ENCODE results near the gene DHRS3. TPM values are rescaled to one million over a fixed set of nuclear protein-coding genes. Genes with fewer than 3 reads are reported as not detected.

DHRS3 gene
- total RNA-seq, 1 donor from 2014 or later = 31.9 TPM

DNA sequence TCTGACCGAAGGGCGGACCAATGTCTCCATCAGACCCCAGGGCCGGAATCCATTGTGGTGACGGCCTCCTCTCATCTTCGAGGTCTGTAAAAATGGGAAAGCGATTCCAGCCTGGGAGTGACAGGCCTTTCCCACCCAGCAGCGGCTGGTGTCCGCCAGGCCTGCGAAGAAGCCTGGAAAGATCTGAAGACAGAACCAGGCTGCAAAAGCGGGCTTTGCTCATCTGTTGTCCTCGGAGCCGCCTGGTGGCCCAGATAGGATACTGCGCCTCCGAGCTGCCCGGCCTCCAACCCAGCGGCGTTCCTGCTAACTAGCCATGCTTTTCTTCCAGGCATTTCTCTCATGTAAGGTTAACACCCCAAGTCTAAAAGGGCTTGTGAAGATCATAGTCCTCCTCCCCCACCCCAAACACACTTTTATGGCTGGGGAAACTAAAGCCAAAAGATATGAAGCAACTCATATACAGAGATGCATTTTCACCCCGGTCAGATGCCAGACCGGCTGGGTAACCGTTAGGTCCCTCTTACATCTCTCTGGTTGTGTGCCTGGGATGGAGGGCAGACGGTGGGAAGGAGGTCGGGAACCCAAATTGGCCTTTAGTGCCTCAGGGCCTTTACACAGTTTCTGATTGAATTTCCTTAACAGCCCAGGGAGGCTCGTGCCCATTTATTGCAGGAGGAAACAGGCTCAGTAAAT, 1.9 kb upstream of the DHRS3 start:
- Mint-ChIP-seq H3K27ac (ENCODE audit: unreplicated experiment) (peak overlapping the region; percentile 78), H3K27me3 (ENCODE audit: low read depth) (no peaks in the 10 kb centered on the region), H3K4me1 (ENCODE audit: low read depth) (peaks cover 82% of the 10 kb centered on the region), H3K4me3 (ENCODE audit: unreplicated experiment) (peak overlapping the region; percentile 96), H3K36me3 (ENCODE audit: low read depth) (no peaks in the 10 kb centered on the region), H3K9me3 (ENCODE audit: low read depth) (no peaks in the 10 kb centered on the region)
- TF ChIP-seq, protein P1, sequence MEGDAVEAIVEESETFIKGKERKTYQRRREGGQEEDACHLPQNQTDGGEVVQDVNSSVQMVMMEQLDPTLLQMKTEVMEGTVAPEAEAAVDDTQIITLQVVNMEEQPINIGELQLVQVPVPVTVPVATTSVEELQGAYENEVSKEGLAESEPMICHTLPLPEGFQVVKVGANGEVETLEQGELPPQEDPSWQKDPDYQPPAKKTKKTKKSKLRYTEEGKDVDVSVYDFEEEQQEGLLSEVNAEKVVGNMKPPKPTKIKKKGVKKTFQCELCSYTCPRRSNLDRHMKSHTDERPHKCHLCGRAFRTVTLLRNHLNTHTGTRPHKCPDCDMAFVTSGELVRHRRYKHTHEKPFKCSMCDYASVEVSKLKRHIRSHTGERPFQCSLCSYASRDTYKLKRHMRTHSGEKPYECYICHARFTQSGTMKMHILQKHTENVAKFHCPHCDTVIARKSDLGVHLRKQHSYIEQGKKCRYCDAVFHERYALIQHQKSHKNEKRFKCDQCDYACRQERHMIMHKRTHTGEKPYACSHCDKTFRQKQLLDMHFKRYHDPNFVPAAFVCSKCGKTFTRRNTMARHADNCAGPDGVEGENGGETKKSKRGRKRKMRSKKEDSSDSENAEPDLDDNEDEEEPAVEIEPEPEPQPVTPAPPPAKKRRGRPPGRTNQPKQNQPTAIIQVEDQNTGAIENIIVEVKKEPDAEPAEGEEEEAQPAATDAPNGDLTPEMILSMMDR (IDR thresholded peaks at IDR 0.05) = peak; percentile 90
- DNase-seq (ENCODE audit: low spot score) = no peak

DNA sequence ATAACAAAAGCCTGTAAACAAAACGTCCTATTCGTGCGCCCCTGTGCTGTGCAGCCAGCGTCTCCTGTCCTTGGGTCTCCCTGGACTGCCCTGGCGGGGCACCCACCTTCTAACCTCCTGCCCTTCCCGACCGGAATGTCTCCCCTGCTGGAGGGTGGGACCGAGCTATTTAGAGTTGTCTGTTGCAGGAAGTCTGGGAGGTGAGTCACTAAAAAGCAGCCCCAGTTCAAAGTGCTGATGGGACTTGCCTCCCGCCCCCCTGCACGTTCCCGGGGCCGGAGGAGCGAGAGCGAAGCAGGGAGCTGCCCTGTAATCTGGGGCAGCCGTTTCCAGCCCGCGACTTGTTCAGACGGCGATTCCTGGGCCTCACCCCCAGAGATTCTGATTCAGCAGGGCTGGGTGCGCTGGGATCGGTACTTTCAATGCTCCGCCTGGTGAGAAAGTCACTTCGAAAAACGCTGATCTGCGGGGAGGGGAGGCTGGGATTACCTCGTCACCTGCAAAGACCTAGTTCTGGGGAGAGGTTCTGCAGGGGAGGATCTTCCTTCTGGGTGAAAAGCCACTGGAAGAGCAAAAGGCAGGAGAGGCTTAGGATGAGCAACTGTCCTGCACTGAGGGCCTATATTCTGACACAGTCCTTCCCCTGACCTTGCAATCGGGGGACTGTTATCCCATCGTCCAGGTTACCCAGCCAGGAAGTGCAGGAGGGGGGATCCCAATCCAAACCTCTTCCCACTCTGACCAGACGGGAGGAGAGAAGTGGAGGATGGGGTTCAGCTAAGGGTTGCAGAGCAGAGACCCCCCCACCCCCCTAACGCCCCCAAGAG, 1.2 kb upstream of the DHRS3 start:
- Mint-ChIP-seq H3K36me3 (ENCODE audit: low read depth) (no peaks in the 10 kb centered on the region), H3K4me1 (ENCODE audit: low read depth) (peaks cover 89% of the 10 kb centered on the region), H3K9me3 (ENCODE audit: low read depth) (no peaks in the 10 kb centered on the region), H3K27ac (ENCODE audit: unreplicated experiment) (peak overlapping the region; percentile 78), H3K27me3 (ENCODE audit: low read depth) (no peaks in the 10 kb centered on the region), H3K4me3 (ENCODE audit: unreplicated experiment) (peak overlapping the region; percentile 96)
- no peak for DNase-seq (ENCODE audit: low spot score)
- TF ChIP-seq, protein P1 (IDR thresholded peaks at IDR 0.05) = no peak

- Mint-ChIP-seq H3K27me3 (ENCODE audit: low read depth) (no peaks in the 10 kb centered on the region), H3K4me1 (ENCODE audit: low read depth) (peaks cover 89% of the 10 kb centered on the region), H3K27ac (ENCODE audit: unreplicated experiment) (peak overlapping the region; percentile 78), H3K4me3 (ENCODE audit: unreplicated experiment) (peak overlapping the region; percentile 96), H3K36me3 (ENCODE audit: low read depth) (no peaks in the 10 kb centered on the region), H3K9me3 (ENCODE audit: low read depth) (no peaks in the 10 kb centered on the region)
- TF ChIP-seq, protein P1 (IDR thresholded peaks at IDR 0.05) = no peak
- no peak for DNase-seq (ENCODE audit: low spot score)
Measured at GRCh38 chr1:12618661-12618964, 603 bp upstream of the DHRS3 start.

- Mint-ChIP-seq H3K27me3 (ENCODE audit: low read depth) (no peaks in the 10 kb centered on the region), H3K36me3 (ENCODE audit: low read depth) (peaks cover 8% of the 10 kb centered on the region), H3K4me1 (ENCODE audit: low read depth) (peaks cover 78% of the 10 kb centered on the region)
Measured at GRCh38 chr1:12617511-12617900, 504 bp downstream of the DHRS3 start.

More at GRCh38 chr1:12617511-12617900, 504 bp downstream of the DHRS3 start:
- Mint-ChIP-seq H3K9me3 (ENCODE audit: low read depth) (no peaks in the 10 kb centered on the region), H3K27ac (ENCODE audit: unreplicated experiment) (peak overlapping the region; percentile 78), H3K4me3 (ENCODE audit: unreplicated experiment) (peak overlapping the region; percentile 96)
- TF ChIP-seq, protein P1 (IDR thresholded peaks at IDR 0.05) = no peak
- no peak for DNase-seq (ENCODE audit: low spot score)

Data from chondrocyte (in vitro differentiated cells).